IPS-20b (cell line): Measurements from ENCODE around the gene JCAD.

Experiments used
- H3K27ac ChIP-seq: one replicate; pipeline ENCODE4 v1.5.1; 2013; ENCODE audit warnings: low read length
- H3K27me3 ChIP-seq: 2 replicates; pipeline ENCODE4 v1.6.1; 2013; ENCODE audit warnings: mild to moderate bottlenecking, low read length, inconsistent platforms; ENCODE audit not compliant: insufficient read depth
- H3K36me3 ChIP-seq: 2 replicates; pipeline ENCODE4 v1.6.1; 2013; ENCODE audit warnings: low read depth, mild to moderate bottlenecking, inconsistent platforms, low read length, moderate library complexity; ENCODE audit not compliant: insufficient read depth
- H3K4me1 ChIP-seq: 2 replicates; pipeline ENCODE4 v1.6.1; 2013; ENCODE audit warnings: mild to moderate bottlenecking, control low read depth, inconsistent platforms, low read length, moderate library complexity; ENCODE audit not compliant: insufficient read depth
- H3K4me3 ChIP-seq: 2 replicates; pipeline ENCODE4 v1.5.1; 2013; ENCODE audit warnings: mild to moderate bottlenecking, low read length, inconsistent platforms
- H3K9ac ChIP-seq: 2 replicates; pipeline ENCODE4 v1.6.1; 2013; ENCODE audit warnings: low read depth, mild to moderate bottlenecking, inconsistent platforms, low read length, moderate library complexity
- H3K9me3 ChIP-seq: 2 replicates; pipeline ENCODE4 v1.6.1; 2013; ENCODE audit warnings: mild to moderate bottlenecking, low read depth, low read length, inconsistent platforms; ENCODE audit not compliant: insufficient read depth

JCAD gene

GRCh38 chr10:30091136-30091535 is 31.8 kb upstream of the JCAD start:
- no peaks in the 10 kb centered on the region for H3K9me3 ChIP-seq
- no peaks in the 10 kb centered on the region for H3K27me3 ChIP-seq
- peaks cover 5% of the 10 kb centered on the region; the same call in 1 of the 2 replicates for H3K4me1 ChIP-seq
- H3K36me3 ChIP-seq = no peaks in the 10 kb centered on the region
- no peak overlapping the region for H3K9ac ChIP-seq
- no peak overlapping the region for H3K27ac ChIP-seq
- no peak overlapping the region for H3K4me3 ChIP-seq

GRCh38 chr10:30088178-30088577 is 28.8 kb upstream of the JCAD start:
- no peak overlapping the region for H3K9ac ChIP-seq
- no peaks in the 10 kb centered on the region for H3K27me3 ChIP-seq
- no peak overlapping the region for H3K27ac ChIP-seq
- H3K4me3 ChIP-seq = peak overlapping the region; percentile 18; the same call in 1 of the 2 replicates
- no peaks in the 10 kb centered on the region for H3K9me3 ChIP-seq
- no peaks in the 10 kb centered on the region for H3K36me3 ChIP-seq
- peaks cover 5% of the 10 kb centered on the region; the same call in 1 of the 2 replicates for H3K4me1 ChIP-seq

- H3K36me3 ChIP-seq = no peaks in the 10 kb centered on the region
- no peaks in the 10 kb centered on the region for H3K27me3 ChIP-seq
- H3K4me3 ChIP-seq = no peak overlapping the region
- no peak overlapping the region for H3K9ac ChIP-seq
- peaks cover 5% of the 10 kb centered on the region; the same call in 1 of the 2 replicates for H3K4me1 ChIP-seq
- H3K27ac ChIP-seq = no peak overlapping the region
- H3K9me3 ChIP-seq = no peaks in the 10 kb centered on the region
Observed at GRCh38 chr10:30083934-30084333, 24.5 kb upstream of the JCAD start.

GRCh38 chr10:30081182-30081581 is 21.8 kb upstream of the JCAD start:
- Histone ChIP-seq H3K27ac (no peak overlapping the region), H3K9me3 (no peaks in the 10 kb centered on the region), H3K27me3 (no peaks in the 10 kb centered on the region), H3K36me3 (no peaks in the 10 kb centered on the region), H3K4me3 (no peak overlapping the region), H3K9ac (no peak overlapping the region), H3K4me1 (no peaks in the 10 kb centered on the region)

GRCh38 chr10:30080161-30080560 is 20.8 kb upstream of the JCAD start:
- H3K4me1 ChIP-seq = no peaks in the 10 kb centered on the region

GRCh38 chr10:30079408-30079807 is 20.0 kb upstream of the JCAD start:
- no peaks in the 10 kb centered on the region for H3K36me3 ChIP-seq
- no peak overlapping the region for H3K4me3 ChIP-seq
- H3K9ac ChIP-seq = no peak overlapping the region
- H3K9me3 ChIP-seq = no peaks in the 10 kb centered on the region
- H3K27ac ChIP-seq = no peak overlapping the region
- no peaks in the 10 kb centered on the region for H3K27me3 ChIP-seq
- H3K4me1 ChIP-seq = no peaks in the 10 kb centered on the region

More at GRCh38 chr10:30080161-30080560, 20.8 kb upstream of the JCAD start:
- H3K36me3 ChIP-seq = no peaks in the 10 kb centered on the region
- H3K27ac ChIP-seq = no peak overlapping the region
- H3K9ac ChIP-seq = no peak overlapping the region
- H3K27me3 ChIP-seq = no peaks in the 10 kb centered on the region
- no peaks in the 10 kb centered on the region for H3K9me3 ChIP-seq
- H3K4me3 ChIP-seq = no peak overlapping the region

GRCh38 chr10:30075481-30075880 is 16.1 kb upstream of the JCAD start:
- no peaks in the 10 kb centered on the region for H3K36me3 ChIP-seq
- no peak overlapping the region for H3K9ac ChIP-seq
- no peak overlapping the region for H3K4me3 ChIP-seq
- H3K27ac ChIP-seq = no peak overlapping the region
- no peaks in the 10 kb centered on the region for H3K9me3 ChIP-seq
- H3K4me1 ChIP-seq = no peaks in the 10 kb centered on the region
- H3K27me3 ChIP-seq = no peaks in the 10 kb centered on the region

- Histone ChIP-seq H3K9ac (no peak overlapping the region), H3K4me1 (no peaks in the 10 kb centered on the region), H3K27ac (no peak overlapping the region), H3K36me3 (no peaks in the 10 kb centered on the region), H3K9me3 (no peaks in the 10 kb centered on the region), H3K4me3 (no peak overlapping the region), H3K27me3 (no peaks in the 10 kb centered on the region)
Observed at GRCh38 chr10:30074933-30075332, 15.5 kb upstream of the JCAD start.

- Histone ChIP-seq H3K9me3 (no peaks in the 10 kb centered on the region), H3K4me1 (no peaks in the 10 kb centered on the region), H3K4me3 (no peak overlapping the region), H3K9ac (no peak overlapping the region), H3K36me3 (no peaks in the 10 kb centered on the region), H3K27ac (no peak overlapping the region), H3K27me3 (no peaks in the 10 kb centered on the region)
Observed at GRCh38 chr10:30074090-30074489, 14.7 kb upstream of the JCAD start.

- H3K4me3 ChIP-seq = no peak overlapping the region
- no peak overlapping the region for H3K27ac ChIP-seq
- H3K4me1 ChIP-seq = no peaks in the 10 kb centered on the region
Observed at GRCh38 chr10:30073767-30074060, 14.3 kb upstream of the JCAD start.

GRCh38 chr10:30073045-30073766 is 13.8 kb upstream of the JCAD start:
- no peaks in the 10 kb centered on the region for H3K4me1 ChIP-seq
- H3K27me3 ChIP-seq = no peaks in the 10 kb centered on the region
- H3K9ac ChIP-seq = no peak overlapping the region
- no peaks in the 10 kb centered on the region for H3K36me3 ChIP-seq
- no peaks in the 10 kb centered on the region for H3K9me3 ChIP-seq
- H3K4me3 ChIP-seq = no peak overlapping the region
- no peak overlapping the region for H3K27ac ChIP-seq

More at GRCh38 chr10:30073767-30074060, 14.3 kb upstream of the JCAD start:
- Histone ChIP-seq H3K27me3 (no peaks in the 10 kb centered on the region), H3K36me3 (no peaks in the 10 kb centered on the region), H3K9ac (no peak overlapping the region), H3K9me3 (no peaks in the 10 kb centered on the region)

- no peaks in the 10 kb centered on the region for H3K27me3 ChIP-seq
- H3K4me1 ChIP-seq = no peaks in the 10 kb centered on the region
Observed at GRCh38 chr10:30072068-30072467, 12.7 kb upstream of the JCAD start.

More at GRCh38 chr10:30072068-30072467, 12.7 kb upstream of the JCAD start:
- no peaks in the 10 kb centered on the region for H3K36me3 ChIP-seq
- no peak overlapping the region for H3K4me3 ChIP-seq
- no peak overlapping the region for H3K27ac ChIP-seq
- no peak overlapping the region for H3K9ac ChIP-seq
- H3K9me3 ChIP-seq = no peaks in the 10 kb centered on the region
